LNCAP (cell line): ENCODE results near the gene SOX2.

Source experiments
- CTCF ChIP-seq: fragments of 450-650 bp; IDR thresholded peaks from 2 replicates; pipeline ENCODE4 v1.5.1; 2017; ENCODE audit warnings: mild to moderate bottlenecking

Gene SOX2

GRCh38 chr3:181726351-181727330 is 14.9 kb downstream of the SOX2 start:
- no peak for TF ChIP-seq CTCF

- TF ChIP-seq CTCF: no peak
Observed at GRCh38 chr3:181727341-181728032, 15.8 kb downstream of the SOX2 start.

DNA sequence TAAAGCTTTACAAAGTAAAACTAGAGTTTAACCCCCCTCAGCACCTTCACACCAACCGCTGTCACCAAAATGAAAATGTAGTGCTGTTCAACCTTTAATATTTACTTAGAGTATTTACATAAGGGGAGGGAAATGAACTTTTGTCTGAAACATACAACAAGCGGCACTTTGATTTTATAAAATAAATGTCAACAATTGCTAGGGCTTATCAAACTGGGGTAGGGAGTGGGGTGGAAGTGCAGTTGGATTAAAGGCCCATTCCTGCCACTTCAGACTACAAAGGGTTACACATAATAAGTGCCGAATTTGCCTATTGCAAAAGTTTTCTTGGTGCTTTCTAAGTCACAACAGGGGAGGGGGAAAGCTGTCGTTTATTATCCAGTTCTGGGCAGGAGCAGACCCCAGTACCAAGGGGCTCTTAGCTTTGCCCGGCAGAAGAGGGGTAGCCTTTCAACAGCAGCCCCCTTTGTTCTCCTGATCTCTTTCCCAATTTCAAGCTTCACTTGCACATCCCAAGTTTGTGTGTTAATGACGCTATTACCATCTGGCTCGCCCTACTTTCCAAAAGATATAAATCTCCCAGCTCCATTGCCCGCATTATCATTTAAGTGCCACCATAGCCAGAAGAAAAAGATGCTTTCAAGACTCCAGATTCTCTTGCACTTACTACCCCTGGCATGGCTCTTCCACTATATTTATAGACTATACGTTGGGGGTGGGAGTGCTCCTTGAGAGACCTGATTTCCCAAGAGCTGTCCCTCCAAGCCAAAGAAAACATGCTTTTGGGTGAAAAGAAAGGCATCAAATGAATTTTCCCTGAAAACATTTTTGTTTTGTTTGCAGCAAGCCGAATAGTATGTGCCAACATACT is 17.0 kb downstream of the SOX2 start:
- no peak for TF ChIP-seq CTCF

DNA sequence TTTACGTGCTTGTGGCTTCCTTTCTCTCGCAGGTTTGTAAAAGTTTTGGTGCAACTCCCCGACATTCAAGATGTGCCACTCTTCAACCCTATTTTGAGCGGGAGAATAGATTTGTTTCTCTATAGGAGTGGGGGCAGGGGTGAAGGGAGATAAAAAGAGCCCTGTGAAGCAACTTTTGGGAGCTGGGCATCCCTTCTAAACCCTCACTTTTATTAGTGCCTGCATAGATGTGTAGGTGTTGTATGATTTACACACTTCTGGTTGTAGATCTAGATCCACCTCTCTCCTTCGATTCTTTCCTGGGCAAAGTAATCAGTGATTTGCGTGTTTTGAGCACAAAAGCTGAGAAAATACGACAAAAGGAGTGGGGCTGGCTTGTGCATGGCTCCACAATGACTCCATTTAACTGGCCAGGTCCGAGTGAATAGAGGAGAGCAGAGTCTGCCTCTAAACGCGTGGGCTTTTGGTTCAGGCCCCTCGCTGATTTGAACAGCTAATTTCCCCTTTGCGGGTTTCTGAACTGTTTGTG is 17.7 kb downstream of the SOX2 start:
- TF ChIP-seq CTCF: no peak

GRCh38 chr3:181730316-181730715 is 18.6 kb downstream of the SOX2 start:
- no peak for TF ChIP-seq CTCF

GRCh38 chr3:181730934-181731333 is 19.2 kb downstream of the SOX2 start:
- no peak for TF ChIP-seq CTCF

GRCh38 chr3:181735911-181736310 is 24.2 kb downstream of the SOX2 start:
- no peak for TF ChIP-seq CTCF
